Measurements from ENCODE around the gene PDE10A.

GRCh38 chr6:165301372-165302246, 361.4 kb downstream of the PDE10A start:
- TF ChIP-seq ZFX (IDR thresholded peaks at IDR 0.05): no peak
- no peak for TF ChIP-seq CTCF (conservative IDR thresholded peaks at IDR 0.05)
